Measurements from ENCODE around the gene OR1K1. TPM values are rescaled to one million over a fixed set of nuclear protein-coding genes. Genes with fewer than 3 reads are reported as not detected.
"Not testable (repeated sequence)": the region's sequence is repeated elsewhere in the genome, so short reads cannot be mapped to it uniquely, and the experiment has no call there.

The OR1K1 gene
- total RNA-seq, 1 donor from 2014 or later, result not detected

- peak; percentile 69 for DNase-seq (ENCODE audit: low spot score)
- peak; percentile 100 for ATAC-seq
These were observed 10.5 kb downstream of the OR1K1 start for GRCh38 chr9:122810306-122810946.

GRCh38 chr9:122812736-122813135 lies 12.8 kb downstream of the OR1K1 start:
- ATAC-seq, result no peak
- no peak for DNase-seq (ENCODE audit: low spot score)

- ATAC-seq (no peak), DNase-seq (ENCODE audit: low spot score) (no peak)
These were observed 14.6 kb downstream of the OR1K1 start for GRCh38 chr9:122814545-122814944.

GRCh38 chr9:122815544-122815943 lies 15.6 kb downstream of the OR1K1 start:
- ATAC-seq, result no peak
- peak; percentile 11 for DNase-seq (ENCODE audit: low spot score)

- no peak for DNase-seq (ENCODE audit: low spot score)
- ATAC-seq, result peak; percentile 64
These were observed 16.4 kb downstream of the OR1K1 start for GRCh38 chr9:122816163-122816867.

- ATAC-seq (no peak), DNase-seq (ENCODE audit: low spot score) (no peak)
These were observed 19.4 kb downstream of the OR1K1 start for GRCh38 chr9:122819326-122819725.

- DNase-seq (ENCODE audit: low spot score) (no peak), ATAC-seq (no peak)
These were observed 20.0 kb downstream of the OR1K1 start for GRCh38 chr9:122819791-122820489.

GRCh38 chr9:122820490-122820845 lies 20.5 kb downstream of the OR1K1 start:
- DNase-seq (ENCODE audit: low spot score) (no peak), ATAC-seq (no peak)

- no peak for DNase-seq (ENCODE audit: low spot score)
- peak; percentile 51 for ATAC-seq
These were observed 21.5 kb downstream of the OR1K1 start for GRCh38 chr9:122821278-122821943.

GRCh38 chr9:122822056-122822455 lies 22.1 kb downstream of the OR1K1 start:
- ATAC-seq (no peak), DNase-seq (ENCODE audit: low spot score) (no peak)

- DNase-seq (ENCODE audit: low spot score) (no peak), ATAC-seq (no peak)
These were observed 23.0 kb downstream of the OR1K1 start for GRCh38 chr9:122822938-122823337.

GRCh38 chr9:122827761-122828093 lies 27.8 kb downstream of the OR1K1 start:
- ATAC-seq (no peak), DNase-seq (ENCODE audit: low spot score) (no peak)

GRCh38 chr9:122828965-122829284 lies 29.0 kb downstream of the OR1K1 start:
- not testable (repeated sequence) for ATAC-seq; DNase-seq (ENCODE audit: low spot score)

GRCh38 chr9:122832194-122832593 lies 32.3 kb downstream of the OR1K1 start:
- ATAC-seq, result no peak
- no peak for DNase-seq (ENCODE audit: low spot score)

- peak; percentile 23 for ATAC-seq
- no peak for DNase-seq (ENCODE audit: low spot score)
These were observed 35.4 kb downstream of the OR1K1 start for GRCh38 chr9:122835313-122835731.

- DNase-seq (ENCODE audit: low spot score) (no peak), ATAC-seq (no peak)
These were observed 37.4 kb downstream of the OR1K1 start for GRCh38 chr9:122837266-122837850.

GRCh38 chr9:122838441-122838840 lies 38.5 kb downstream of the OR1K1 start:
- ATAC-seq; DNase-seq (ENCODE audit: low spot score): not testable (repeated sequence)

GRCh38 chr9:122841501-122841900 lies 41.6 kb downstream of the OR1K1 start:
- ATAC-seq, result no peak
- DNase-seq (ENCODE audit: low spot score), result no peak

GRCh38 chr9:122844137-122844536 lies 44.2 kb downstream of the OR1K1 start:
- ATAC-seq, result no peak

GRCh38 chr9:122845116-122845515 lies 45.2 kb downstream of the OR1K1 start:
- ATAC-seq (no peak), DNase-seq (ENCODE audit: low spot score) (no peak)

More at GRCh38 chr9:122844137-122844536, 44.2 kb downstream of the OR1K1 start:
- DNase-seq (ENCODE audit: low spot score), result no peak

GRCh38 chr9:122846371-122846940 lies 46.5 kb downstream of the OR1K1 start:
- ATAC-seq, result no peak

More at GRCh38 chr9:122846371-122846940, 46.5 kb downstream of the OR1K1 start:
- DNase-seq (ENCODE audit: low spot score), result no peak
